ENCODE data around the gene NCCRP1.

- TF ChIP-seq ZFP3 (CRISPR knock-in tag; IDR thresholded peaks at IDR 0.05) (no peak), ZC3H10 (CRISPR knock-in tag; IDR thresholded peaks at IDR 0.05) (no peak), OSR1 (CRISPR knock-in tag; IDR thresholded peaks at IDR 0.05) (no peak), PATZ1 (CRISPR knock-in tag; IDR thresholded peaks at IDR 0.05; ENCODE audit: borderline replicate concordance) (no peak), ARNTL (CRISPR knock-in tag; IDR thresholded peaks at IDR 0.05; ENCODE audit: borderline replicate concordance, low read depth) (no peak), ZNF8 (CRISPR knock-in tag; IDR thresholded peaks at IDR 0.05) (no peak), BACH2 (CRISPR knock-in tag; IDR thresholded peaks at IDR 0.05; ENCODE audit: borderline replicate concordance) (no peak), TOX (CRISPR knock-in tag; IDR thresholded peaks at IDR 0.05; ENCODE audit: borderline replicate concordance) (no peak)
- TF ChIP-seq, protein P1, sequence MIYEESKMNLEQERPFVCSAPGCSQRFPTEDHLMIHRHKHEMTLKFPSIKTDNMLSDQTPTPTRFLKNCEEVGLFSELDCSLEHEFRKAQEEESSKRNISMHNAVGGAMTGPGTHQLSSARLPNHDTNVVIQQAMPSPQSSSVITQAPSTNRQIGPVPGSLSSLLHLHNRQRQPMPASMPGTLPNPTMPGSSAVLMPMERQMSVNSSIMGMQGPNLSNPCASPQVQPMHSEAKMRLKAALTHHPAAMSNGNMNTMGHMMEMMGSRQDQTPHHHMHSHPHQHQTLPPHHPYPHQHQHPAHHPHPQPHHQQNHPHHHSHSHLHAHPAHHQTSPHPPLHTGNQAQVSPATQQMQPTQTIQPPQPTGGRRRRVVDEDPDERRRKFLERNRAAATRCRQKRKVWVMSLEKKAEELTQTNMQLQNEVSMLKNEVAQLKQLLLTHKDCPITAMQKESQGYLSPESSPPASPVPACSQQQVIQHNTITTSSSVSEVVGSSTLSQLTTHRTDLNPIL (CRISPR knock-in tag; IDR thresholded peaks at IDR 0.05; ENCODE audit: low read depth), result no peak
Measured at GRCh38 chr19:39236527-39236926, 39.8 kb downstream of the NCCRP1 start.

Measured in SK-N-SH treated with all-trans-retinoic acid at 6 μM for 48 hours (cell line).